GM12872 (cell line): Measurements from ENCODE around the gene LRRTM4.

Experiments
- CTCF ChIP-seq: IDR thresholded peaks from 3 replicates; pipeline ENCODE4 v1.5.1; 2011; ENCODE audit warnings: low read depth, mild to moderate bottlenecking, low read length, moderate library complexity; ENCODE audit not compliant: insufficient read depth

LRRTM4 gene

GRCh38 chr2:77508511-77508910 is 13.7 kb downstream of the LRRTM4 start:
- no peak for TF ChIP-seq CTCF

GRCh38 chr2:77507657-77508056 is 14.5 kb downstream of the LRRTM4 start:
- TF ChIP-seq CTCF, result no peak

GRCh38 chr2:77488141-77488540 is 34.0 kb downstream of the LRRTM4 start:
- no peak for TF ChIP-seq CTCF

GRCh38 chr2:77487074-77487803 is 34.9 kb downstream of the LRRTM4 start:
- no peak for TF ChIP-seq CTCF

GRCh38 chr2:77484026-77484425 is 38.1 kb downstream of the LRRTM4 start:
- TF ChIP-seq CTCF, result no peak

GRCh38 chr2:77479895-77480294 is 42.3 kb downstream of the LRRTM4 start:
- no peak for TF ChIP-seq CTCF

- TF ChIP-seq CTCF, result no peak
These were observed 42.8 kb downstream of the LRRTM4 start for GRCh38 chr2:77479395-77479794.

- no peak for TF ChIP-seq CTCF
These were observed 52.1 kb downstream of the LRRTM4 start for GRCh38 chr2:77470096-77470495.
